SH-SY5Y (cell line): ENCODE results near the gene NBAS.

Experiments used
- GATA2 ChIP-seq: IDR thresholded peaks from 2 replicates; pipeline ENCODE4 v1.6.1; 2011; ENCODE audit warnings: mild to moderate bottlenecking, low read depth, low read length
- GATA3 ChIP-seq: IDR thresholded peaks from 2 replicates; pipeline ENCODE4 v1.6.1; 2011; ENCODE audit warnings: low read depth, mild to moderate bottlenecking, low read length, moderate library complexity

- no peak for TF ChIP-seq GATA3
- TF ChIP-seq GATA2: no peak
Measured at GRCh38 chr2:15571729-15572128, 10.6 kb upstream of the NBAS start.
